B cell (primary cell): Measurements from ENCODE around the gene CD79A. TPM values are rescaled to one million over a fixed set of nuclear protein-coding genes. Genes with fewer than 3 reads are reported as not detected.
A peak's percentile ranks its signal among the peaks of the same experiment; 100 is the strongest.

Source experiments
- ATAC-seq: fragments of 200-7000 bp; cut with Tn5 transposase; one replicate; pipeline ENCODE4 v1.10.0; 2021; ENCODE audit warnings: low read depth, mild to moderate bottlenecking, moderate number of reproducible peaks, moderate library complexity
- CTCF ChIA-PET: fragments of 350-600 bp; sonication (Branson Sonifier 250); formaldehyde crosslinking; loops from one replicate; lab custom pipeline; 2021; ENCODE audit warnings: antibody characterized with exemption, inconsistent platforms; lab: Charles Lee
- POLR2A ChIA-PET: fragments of 350-600 bp; sonication (Branson Sonifier 250); formaldehyde crosslinking; loops from one replicate; lab custom pipeline; 2021; ENCODE audit warnings: antibody characterized with exemption; lab: Charles Lee
- DNase-seq: peaks from one replicate; pipeline ENCODE4 v3.0.0; 2013
- H2AFZ ChIP-seq: 2 replicates; pipeline ENCODE4 v1.6.1; 2012; ENCODE audit warnings: mild to moderate bottlenecking, low read depth, low read length; ENCODE audit not compliant: insufficient read depth, poor library complexity, severe bottlenecking
- H3K27ac ChIP-seq, 2 donors: 1 replicate in 1 of 2; 2 replicates in 1 of 2; pipeline ENCODE4 v1.5.1; 2012 to 2013; ENCODE audit warnings: low read length in 2 of 2, mild to moderate bottlenecking in 2 of 2, moderate library complexity in 1 of 2
- H3K27me3 ChIP-seq, 4 experiments: fragments of 200-600 bp in 1 of 4; sonication (generic) in 1 of 4; replicated peaks in 1 of 4; 1 replicate in 2 of 4; 2 replicates in 2 of 4; pipeline versions ENCODE4 v1.6.1 to v1.7.0; 2013 to 2016; ENCODE audit warnings: low read length in 3 of 4, mild to moderate bottlenecking in 2 of 4, mixed read lengths in 1 of 4, moderate library complexity in 1 of 4; ENCODE audit not compliant: insufficient read depth in 4 of 4, control insufficient read depth in 3 of 4; ENCODE audit errors: control extremely low read depth in 1 of 4
- H3K36me3 ChIP-seq, 2 experiments: replicated peaks in 1 of 2; 1 replicate in 1 of 2; 2 replicates in 1 of 2; pipeline versions ENCODE4 v1.6.1 to v1.7.1; 2013; ENCODE audit warnings: low read length in 1 of 2; ENCODE audit not compliant: insufficient read depth in 2 of 2, control insufficient read depth in 1 of 2; ENCODE audit errors: control extremely low read depth in 1 of 2, extremely low read depth in 1 of 2
- H3K4me1 ChIP-seq, 2 donors: fragments of 200-600 bp in 1 of 2; sonication (generic) in 1 of 2; 1 replicate in 1 of 2; 2 replicates in 1 of 2; pipeline versions ENCODE4 v1.5.1 to v1.6.1; 2013 to 2017; ENCODE audit warnings: low read length in 2 of 2; ENCODE audit not compliant: control insufficient read depth in 2 of 2, insufficient read depth in 2 of 2
- H3K4me2 ChIP-seq: replicated peaks from 2 replicates; pipeline ENCODE3; 2012; ENCODE audit warnings: mild to moderate bottlenecking, low read depth, low read length; ENCODE audit not compliant: poor library complexity, severe bottlenecking
- H3K4me3 ChIP-seq, 5 experiments: fragments of 200-600 bp in 1 of 5; sonication (generic) in 1 of 5; 1 replicate in 3 of 5; 2 replicates in 2 of 5; pipeline versions ENCODE4 v1.5.1 to v1.7.0; 2011 to 2016; ENCODE audit warnings: low read length in 4 of 5, mild to moderate bottlenecking in 4 of 5, low read depth in 2 of 5, control low read depth in 1 of 5, moderate library complexity in 1 of 5; ENCODE audit not compliant: insufficient read depth in 1 of 5; ENCODE audit errors: control extremely low read depth in 1 of 5, extremely low read depth in 1 of 5
- H3K79me2 ChIP-seq: fragments of 200-600 bp; sonication (generic); one replicate; pipeline ENCODE4 v1.6.0; 2016; ENCODE audit warnings: low read length; ENCODE audit not compliant: control insufficient read depth, insufficient read depth
- H3K9ac ChIP-seq: fragments of 200-600 bp; sonication (generic); 2 replicates; pipeline ENCODE4 v1.6.1; 2017; ENCODE audit warnings: mild to moderate bottlenecking, low read length, moderate library complexity
- H3K9me3 ChIP-seq, 3 donors: one replicate each; pipeline versions ENCODE4 v1.6.1 to v1.7.1; 2013; ENCODE audit warnings: low read length in 2 of 3; ENCODE audit not compliant: control insufficient read depth in 2 of 3, insufficient read depth in 1 of 3; ENCODE audit errors: control extremely low read depth in 1 of 3
- H4K20me1 ChIP-seq: 2 replicates; pipeline ENCODE4 v1.6.0; 2012; ENCODE audit warnings: mild to moderate bottlenecking, low read length; ENCODE audit not compliant: insufficient read depth, control insufficient read depth, poor library complexity, severe bottlenecking
- H3K27ac Mint-ChIP-seq: one replicate; pipeline ENCODE4 v1.8.0; 2021; ENCODE audit warnings: mixed read lengths
- H3K27me3 Mint-ChIP-seq: one replicate; pipeline ENCODE4 v1.8.0; 2021; ENCODE audit warnings: mixed read lengths
- H3K4me1 Mint-ChIP-seq: one replicate; pipeline ENCODE4 v1.8.0; 2021; ENCODE audit warnings: mixed read lengths
- H3K4me3 Mint-ChIP-seq: one replicate; pipeline ENCODE4 v1.8.0; 2021; ENCODE audit warnings: mixed read lengths
- H3K9me3 Mint-ChIP-seq: one replicate; pipeline ENCODE4 v1.8.0; 2022; ENCODE audit warnings: mixed read lengths; ENCODE audit not compliant: insufficient read depth
- CTCF ChIP-seq: fragments of 200-600 bp; IDR thresholded peaks from one replicate; pipeline ENCODE4 v1.8.0; 2022; ENCODE audit warnings: antibody characterized with exemption, mild to moderate bottlenecking
- EZH2 ChIP-seq: IDR thresholded peaks from 2 replicates; pipeline ENCODE4 v1.6.1; 2012; ENCODE audit warnings: borderline replicate concordance, low read depth, mild to moderate bottlenecking, moderate library complexity, low read length; ENCODE audit not compliant: insufficient read depth, poor library complexity, severe bottlenecking
- WGBS: methylation state at CpG from one replicate; pipeline ENCODE4 v1.1.5; 2013; ENCODE audit warnings: missing lambda C conversion rate; ENCODE audit not compliant: insufficient coverage; 5-methylcytosine and 5-hydroxymethylcytosine counted together
- intact Hi-C: fragments of 100-400 bp; cut with micrococcal nuclease; formaldehyde crosslinking; loops from one replicate; pipeline ENCODE4 v1.10.0; 2022
- polyA plus RNA-seq: library from polyadenylated mRNA; depleted of rRNA; stranded (reverse); fragments of >200 nt; gene quantifications from 2 replicates; pipeline ENCODE4 v1.2.3, GENCODE V29; 2012
- total RNA-seq, 2 donors: library from RNA; stranded (reverse); fragments of 120-200 nt in 1 of 2; gene quantifications; 1 replicate in 1 of 2; 2 replicates in 1 of 2; pipeline versions ENCODE4 v1.2.3 to v1.2.4, GENCODE V29; 2013 to 2022

CD79A gene
- total and polyA plus RNA-seq, 2 donors (not counting 1 experiment from before 2014, with no cell fraction given): 1,280 to 1,471 TPM

- Histone ChIP-seq H3K36me3 (peaks cover 2 to 82% of the 10 kb centered on the region in 2 experiments), H2AFZ (no peak overlapping the region), H3K4me1 (peaks cover 46 to 88% of the 10 kb centered on the region in 2 donors), H3K9me3 (no peaks in the 10 kb centered on the region), H3K4me2 (peak overlapping the region; percentile 6), H3K27me3 (no peaks in the 10 kb centered on the region), H3K27ac (peak overlapping the region in 1 of 2 donors; percentile 26), H3K79me2 (peaks cover 76% of the 10 kb centered on the region), H3K9ac (no peak overlapping the region), H4K20me1 (peaks cover 91% of the 10 kb centered on the region), H3K4me3 (no peak overlapping the region)
- Mint-ChIP-seq H3K4me3 (no peak overlapping the region), H3K9me3 (no peaks in the 10 kb centered on the region), H3K27me3 (no peaks in the 10 kb centered on the region), H3K27ac (peak overlapping the region; percentile 76), H3K4me1 (peaks cover 71% of the 10 kb centered on the region)
- intact Hi-C loops: no loop called here
- DNase-seq: no peak
- ChIA-PET POLR2A (no interaction called here), CTCF (interaction anchor here (0.6 to 17.0 kb wide), 4 partner anchors 9 to 82 kb away, joined by 3 to 331 read pairs (median 12); no protein-coding TSS in a partner anchor)
- no peak for ATAC-seq
- WGBS: 97% methylated on average over 3 of the region's 3 CpGs
- TF ChIP-seq CTCF: no peak
- no peak for TF ChIP-seq EZH2
Measured at GRCh38 chr19:41866284-41866683, 10.8 kb upstream of the CD79A start.

GRCh38 chr19:41868120-41868988 is 8.7 kb upstream of the CD79A start:
- Mint-ChIP-seq H3K27me3 (no peaks in the 10 kb centered on the region), H3K4me3 (no peak overlapping the region), H3K27ac (peak overlapping the region; percentile 89), H3K4me1 (peaks cover 69% of the 10 kb centered on the region), H3K9me3 (no peaks in the 10 kb centered on the region)
- Histone ChIP-seq H3K4me1 (peaks cover 46 to 88% of the 10 kb centered on the region in 2 donors), H3K4me2 (no peak overlapping the region), H4K20me1 (peaks cover 70% of the 10 kb centered on the region), H3K9ac (no peak overlapping the region), H3K27ac (peak overlapping the region in 1 of 2 donors; percentile 96), H3K79me2 (peaks cover 58% of the 10 kb centered on the region), H3K36me3 (peaks cover 2 to 73% of the 10 kb centered on the region in 2 experiments), H3K27me3 (no peaks in the 10 kb centered on the region), H2AFZ (no peak overlapping the region), H3K9me3 (no peaks in the 10 kb centered on the region), H3K4me3 (no peak overlapping the region)
- no peak for DNase-seq
- intact Hi-C loops: no loop called here
- POLR2A ChIA-PET: interaction anchor here (0.6 kb wide), 1 partner anchor 14 kb away, joined by 6 read pairs; no protein-coding TSS in a partner anchor
- no peak for TF ChIP-seq CTCF
- TF ChIP-seq EZH2: no peak
- 91% methylated on average over 9 of the region's 10 CpGs for WGBS
- CTCF ChIA-PET: interaction anchor here (1.4 to 17.0 kb wide), 4 partner anchors 9 to 80 kb away, joined by 5 to 331 read pairs (median 12); no protein-coding TSS in a partner anchor
- no peak for ATAC-seq
